NCI-H748 treated with DMSO at 0.1 percent for 48 hours (cell line): ENCODE data around the gene ELL.
"Not testable (repeated sequence)": the region's sequence is repeated elsewhere in the genome, so short reads cannot be mapped to it uniquely, and the experiment has no call there.

Experiments used
- DNase-seq: peaks from one replicate; lab custom pipeline; 2025; lab: John Stamatoyannopoulos, UW

Gene ELL

DNA sequence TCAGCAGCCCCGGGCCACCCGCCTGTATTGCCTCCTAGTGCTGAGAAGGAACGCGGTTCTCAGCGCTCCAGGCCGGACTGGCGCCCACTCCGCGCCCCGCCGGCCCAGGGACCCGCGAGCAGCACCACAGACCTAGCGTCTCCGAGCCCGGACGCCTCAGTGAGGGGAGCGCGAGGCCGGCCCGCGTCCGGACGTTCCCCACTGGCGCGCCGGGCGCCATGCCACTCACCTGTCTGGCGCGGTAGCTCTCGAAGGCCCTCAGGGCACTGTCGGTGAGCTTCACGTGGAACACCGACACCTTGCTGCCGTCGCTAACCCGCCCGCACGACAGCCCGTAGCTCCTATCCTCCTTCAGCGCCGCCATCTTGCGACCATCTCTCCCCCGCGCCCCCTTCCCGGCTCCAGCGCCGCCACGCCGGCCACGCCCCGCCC lies at the start of gene ELL:
ELL (minus strand) TSS at position 379 of the 432 bp plus-strand sequence; CDS start at position 364, 15 bp downstream.
- DNase-seq = no peak

DNA sequence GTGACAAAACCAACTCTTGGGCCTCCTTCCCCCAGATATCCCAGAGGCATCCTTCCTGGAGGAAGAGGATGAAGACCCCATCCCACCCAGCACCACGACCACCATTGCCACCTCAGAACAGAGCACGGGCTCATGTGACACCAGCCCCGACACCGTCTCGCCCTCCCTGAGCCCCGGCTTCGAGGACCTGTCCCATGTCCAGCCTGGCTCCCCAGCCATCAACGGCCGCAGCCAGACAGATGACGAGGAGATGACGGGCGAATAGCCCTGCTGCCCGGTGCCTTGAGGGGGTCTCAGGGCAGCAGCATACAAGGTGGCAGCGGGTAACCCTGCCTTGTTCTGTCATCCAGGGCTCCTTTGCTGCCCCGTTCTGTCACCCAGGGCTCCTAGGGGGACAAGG lies 46.5 kb upstream of the ELL start:
- no peak for DNase-seq

DNA sequence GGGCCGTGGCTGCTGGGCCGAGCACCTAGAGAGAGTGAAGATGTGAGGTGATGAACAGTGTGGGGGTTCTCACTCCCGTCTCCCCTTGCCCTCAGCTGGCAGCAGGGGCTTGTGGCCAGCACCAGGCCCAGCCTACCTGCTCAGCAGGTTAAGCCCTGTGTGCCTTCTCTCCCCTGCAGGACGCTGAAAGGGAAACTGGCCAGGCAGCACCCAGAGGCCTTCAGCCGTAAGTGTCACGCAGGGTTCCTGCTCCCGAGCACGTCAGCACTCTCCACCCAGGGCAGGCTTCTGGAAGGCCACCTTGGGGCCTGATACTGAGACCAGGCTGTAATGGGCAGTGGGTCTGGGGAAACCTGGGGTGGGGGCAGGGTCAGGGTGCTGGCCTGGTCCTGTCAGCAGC lies 45.1 kb upstream of the ELL start:
- DNase-seq = no peak

DNA sequence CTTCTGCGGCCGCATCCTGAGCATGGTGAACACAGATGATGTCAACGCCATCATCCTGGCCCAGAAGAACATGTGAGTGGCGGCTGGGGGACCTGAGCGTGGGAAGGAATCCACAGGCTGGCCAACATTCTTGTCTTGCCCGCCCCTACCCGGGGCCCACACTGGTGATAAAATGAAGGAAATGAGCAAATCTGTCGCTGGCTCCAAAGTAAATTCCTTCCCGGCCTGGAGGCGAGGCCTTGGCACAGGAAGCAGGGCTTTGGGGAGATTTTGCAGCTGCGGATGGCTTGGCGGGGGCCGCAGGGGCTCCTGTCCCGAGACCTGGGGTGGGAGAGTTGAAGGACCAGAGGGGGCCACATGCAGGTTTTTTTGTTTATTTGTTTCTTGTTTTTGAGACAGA lies 40.2 kb upstream of the ELL start:
- no peak for DNase-seq

DNA sequence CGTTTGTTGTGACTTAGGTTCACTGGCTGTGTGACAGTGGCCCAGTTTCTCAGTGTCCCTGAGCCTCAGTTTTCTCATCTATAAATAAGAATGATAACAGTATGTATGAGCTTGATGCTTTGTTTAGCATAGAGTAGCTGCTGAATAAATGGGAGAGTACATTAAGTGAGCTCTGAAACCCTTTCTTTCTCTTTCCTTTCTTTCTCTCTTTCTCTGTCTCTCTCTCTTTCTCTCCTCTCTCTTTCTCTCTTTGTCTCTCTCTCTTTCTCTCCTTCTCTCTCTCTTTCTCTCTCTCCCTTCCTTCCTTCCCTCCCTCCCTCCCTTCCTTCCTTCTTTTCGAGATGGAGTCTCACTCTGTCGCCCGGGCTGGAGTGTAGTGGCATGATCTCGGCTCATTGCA lies 37.8 kb upstream of the ELL start:
- no peak for DNase-seq

DNA sequence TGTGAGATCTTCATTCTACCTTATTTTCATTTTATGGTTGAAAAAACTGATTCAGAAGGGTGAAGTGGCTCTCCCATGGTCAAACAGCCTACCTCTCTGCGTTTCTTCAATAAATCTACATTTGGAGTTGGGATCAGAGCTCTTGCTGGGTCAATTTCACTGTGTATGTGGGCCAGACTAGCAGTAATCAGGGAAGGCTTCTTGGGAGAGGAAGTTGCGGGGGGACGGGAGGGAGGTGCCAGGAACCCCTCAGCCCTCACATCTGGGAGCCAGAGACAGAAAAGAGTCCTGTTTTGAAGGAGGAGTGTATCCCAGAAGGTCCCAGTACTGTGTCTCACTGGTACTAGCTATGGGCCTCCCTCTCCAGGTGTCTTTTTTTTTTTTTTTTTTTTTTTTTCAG lies 36.7 kb upstream of the ELL start:
- DNase-seq = no peak

DNA sequence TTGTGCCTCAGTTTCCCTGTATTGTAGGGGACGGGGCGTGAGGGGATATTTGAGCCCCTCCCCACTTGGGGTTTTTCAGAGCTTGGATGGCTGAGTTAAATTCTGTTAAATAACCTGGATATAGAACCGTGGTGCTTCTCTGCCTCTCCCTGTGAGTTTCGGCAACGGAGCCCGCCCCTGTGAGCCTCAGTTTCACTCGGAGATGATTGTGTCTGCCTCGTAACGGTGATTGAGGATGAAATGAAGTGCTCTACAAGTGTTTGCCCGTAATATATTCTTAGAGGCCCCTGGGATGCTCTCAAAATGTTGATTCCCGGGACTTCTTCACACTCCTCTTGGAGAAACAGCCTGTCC lies 36.3 kb upstream of the ELL start:
- no peak for DNase-seq

DNA sequence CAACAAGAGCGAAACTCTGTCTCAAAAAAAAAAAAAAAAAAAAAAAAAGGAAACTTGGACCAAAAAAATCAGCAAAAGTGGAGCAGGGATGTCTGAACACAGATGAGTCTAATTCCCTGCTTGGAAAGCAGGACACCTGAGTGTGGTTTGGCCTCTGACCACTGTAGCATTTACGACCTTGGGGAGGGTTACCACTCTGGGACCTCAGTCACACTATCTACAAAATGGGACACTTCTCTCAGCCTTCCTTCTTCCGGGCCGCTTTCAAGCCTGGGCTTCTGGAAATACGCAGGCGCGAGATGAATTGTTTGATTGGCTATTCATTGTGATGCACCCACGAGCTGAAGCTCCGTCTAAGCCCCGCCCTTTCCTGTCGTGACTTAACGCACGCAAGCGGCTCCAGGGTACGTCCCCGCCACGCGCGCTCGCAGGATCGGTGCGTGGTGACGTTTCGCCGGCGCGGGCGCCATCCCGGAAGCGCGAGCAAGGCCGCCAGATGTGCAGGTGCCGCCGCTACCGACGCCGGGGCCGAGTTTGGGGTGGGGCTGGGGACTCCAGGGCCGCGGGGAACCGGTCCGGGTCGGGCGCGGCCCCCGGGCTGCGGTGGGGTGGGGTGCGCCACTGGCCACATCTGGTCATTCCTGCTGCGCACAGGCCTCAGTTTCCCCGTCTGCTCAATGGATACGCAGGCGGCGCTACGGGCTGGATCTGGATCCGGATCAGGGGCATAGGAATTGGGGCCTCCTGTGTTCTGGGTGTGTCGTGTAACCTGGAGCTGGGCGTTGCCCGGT lies 35.7 kb upstream of the ELL start, which contains the start of gene KXD1:
KXD1 (plus strand) TSS at position 460 of the 791 bp plus-strand sequence. CDS start 4,187 bp downstream, outside the sequence.
- peak; percentile 79 for DNase-seq

DNA sequence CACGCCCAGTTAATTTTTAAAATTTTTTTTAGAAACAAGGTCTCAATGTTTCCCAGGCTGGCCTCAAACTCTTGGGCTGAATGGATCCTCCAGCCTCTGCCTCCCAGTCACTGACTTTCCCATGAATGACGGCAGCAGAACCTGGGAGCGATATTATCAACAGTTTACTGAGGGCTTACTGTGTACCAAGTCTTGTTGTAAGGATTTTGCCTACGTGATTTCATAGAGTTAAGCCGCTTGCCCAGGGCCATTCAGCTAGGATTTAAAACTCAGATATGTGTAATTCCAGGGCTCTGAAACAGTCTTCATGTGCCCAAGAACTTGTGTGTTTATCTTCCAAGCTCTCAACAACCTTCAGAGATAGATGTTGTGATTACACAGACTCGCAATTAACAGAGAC lies 29.8 kb upstream of the ELL start:
- DNase-seq = no peak

DNA sequence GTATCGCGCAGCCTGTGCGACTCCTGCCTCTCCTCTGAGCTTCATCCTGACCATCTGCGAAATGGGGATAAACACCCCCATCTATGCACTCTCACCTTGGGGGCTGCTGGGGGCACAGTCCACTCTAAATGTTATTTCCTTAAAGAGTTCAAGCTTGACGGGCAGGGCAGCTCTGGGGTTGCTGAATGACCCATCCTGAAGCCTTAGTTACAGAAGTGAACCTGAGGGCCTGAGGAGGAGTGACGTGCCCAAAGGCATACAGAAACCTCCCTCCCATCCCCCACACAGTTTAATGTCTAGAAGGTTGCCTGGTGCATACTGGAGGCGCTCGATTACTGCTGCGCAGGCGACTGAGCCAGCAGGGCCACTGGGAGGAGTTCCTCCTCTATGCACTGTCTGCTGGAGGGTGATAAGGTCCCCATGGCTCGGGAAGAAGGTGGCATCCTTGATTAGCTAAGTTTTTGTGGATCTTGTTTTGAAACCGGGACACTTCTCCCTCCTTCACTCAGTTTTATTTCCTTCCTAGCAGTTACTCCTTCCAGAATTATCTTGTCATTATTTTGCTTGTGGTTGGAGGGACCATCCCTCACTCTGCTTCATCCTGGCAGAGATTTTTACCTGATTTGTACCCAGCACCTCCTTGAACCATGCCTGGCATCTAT lies 22.1 kb upstream of the ELL start:
- DNase-seq = peak; percentile 10

DNA sequence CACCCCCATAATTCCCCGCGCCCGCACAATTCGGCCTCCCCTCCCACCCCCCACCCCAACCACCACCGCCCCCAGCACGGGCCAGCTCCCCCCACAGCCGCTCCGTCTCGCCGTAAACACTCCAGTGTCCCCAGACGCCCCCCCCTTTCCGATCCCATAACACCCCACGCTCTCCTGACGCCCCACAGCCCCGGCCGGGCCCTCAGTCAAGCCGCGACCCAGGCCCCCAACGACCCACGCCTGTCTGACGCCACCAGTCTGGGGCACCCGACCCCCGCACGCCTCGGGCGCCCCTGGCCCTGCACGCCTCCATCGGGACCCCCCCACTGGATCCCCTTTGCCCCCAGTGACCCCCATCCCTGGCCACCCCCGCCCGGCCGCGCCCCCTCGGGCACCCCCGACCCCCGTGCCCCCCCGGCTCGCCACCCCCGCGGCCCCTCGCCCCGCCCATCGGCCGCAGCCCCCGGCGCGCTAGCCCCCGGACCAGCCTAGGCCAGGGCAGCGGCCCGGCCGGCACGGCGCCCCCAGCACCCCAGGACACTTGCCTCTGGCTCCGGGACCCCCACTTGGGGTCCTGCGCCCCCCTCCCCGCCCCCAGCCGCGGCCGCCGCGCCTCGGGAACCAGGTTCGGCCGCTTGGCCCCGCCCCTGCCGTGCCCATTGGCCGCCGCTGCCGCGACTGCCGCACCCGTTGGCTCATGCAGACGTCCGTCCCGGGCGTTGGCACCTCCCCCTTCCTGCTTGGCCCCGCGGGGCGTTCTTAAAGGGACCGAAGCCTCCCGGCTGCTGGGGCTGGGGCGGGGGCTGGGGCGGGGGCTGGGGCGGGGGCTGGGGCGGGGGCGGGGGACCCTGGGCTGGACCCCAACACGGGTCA lies 21.3 kb upstream of the ELL start, which contains the start of gene FKBP8:
FKBP8 (minus strand) TSS at position 633 of the 873 bp plus-strand sequence. CDS start 1,603 bp downstream, outside the sequence.
- DNase-seq = peak; percentile 49

DNA sequence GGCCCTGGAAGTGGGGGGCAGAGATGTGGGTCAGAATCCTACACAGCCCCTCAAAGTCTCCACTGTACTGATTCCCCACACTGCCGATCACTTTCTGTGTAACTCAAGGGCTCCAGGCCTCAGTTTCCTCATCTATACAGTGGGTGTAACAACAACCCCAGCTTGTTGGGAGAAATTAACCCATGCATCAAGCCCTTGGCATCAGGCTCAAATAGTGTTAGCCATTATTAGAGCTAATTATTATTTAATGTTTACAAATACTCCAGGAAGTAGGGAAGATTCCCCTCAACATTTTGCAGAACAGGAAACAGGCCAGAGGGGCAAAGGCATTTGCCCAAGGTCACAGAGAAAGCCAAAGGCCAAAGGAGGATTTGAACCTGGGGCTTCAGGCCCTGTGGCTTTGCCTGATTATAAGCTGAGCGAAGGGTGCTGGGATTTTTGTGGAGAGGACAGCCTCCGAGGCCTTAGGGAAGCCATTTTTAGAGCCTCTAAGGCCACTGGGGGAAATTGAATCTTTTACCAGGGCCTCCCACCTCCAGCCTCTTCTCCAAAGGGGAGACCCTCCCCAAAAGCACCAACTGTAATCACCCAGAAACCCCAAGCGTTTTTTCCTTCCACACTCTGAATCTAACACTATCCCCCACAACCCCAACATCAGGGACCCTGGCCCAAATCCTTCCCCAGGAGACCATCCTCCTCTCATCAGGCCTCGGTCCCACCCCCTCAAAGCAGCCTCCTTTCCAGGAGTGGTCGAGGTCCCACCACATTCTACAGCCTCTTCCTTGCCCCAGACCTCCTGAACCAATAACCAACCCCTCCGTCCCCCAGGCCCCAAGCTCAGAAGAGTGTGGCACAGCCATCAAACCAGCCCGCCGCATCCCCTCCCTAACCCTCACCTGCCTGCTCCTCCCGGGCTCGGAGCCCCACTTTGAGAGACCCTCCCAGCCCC lies 20.4 kb upstream of the ELL start:
- no peak for DNase-seq

DNA sequence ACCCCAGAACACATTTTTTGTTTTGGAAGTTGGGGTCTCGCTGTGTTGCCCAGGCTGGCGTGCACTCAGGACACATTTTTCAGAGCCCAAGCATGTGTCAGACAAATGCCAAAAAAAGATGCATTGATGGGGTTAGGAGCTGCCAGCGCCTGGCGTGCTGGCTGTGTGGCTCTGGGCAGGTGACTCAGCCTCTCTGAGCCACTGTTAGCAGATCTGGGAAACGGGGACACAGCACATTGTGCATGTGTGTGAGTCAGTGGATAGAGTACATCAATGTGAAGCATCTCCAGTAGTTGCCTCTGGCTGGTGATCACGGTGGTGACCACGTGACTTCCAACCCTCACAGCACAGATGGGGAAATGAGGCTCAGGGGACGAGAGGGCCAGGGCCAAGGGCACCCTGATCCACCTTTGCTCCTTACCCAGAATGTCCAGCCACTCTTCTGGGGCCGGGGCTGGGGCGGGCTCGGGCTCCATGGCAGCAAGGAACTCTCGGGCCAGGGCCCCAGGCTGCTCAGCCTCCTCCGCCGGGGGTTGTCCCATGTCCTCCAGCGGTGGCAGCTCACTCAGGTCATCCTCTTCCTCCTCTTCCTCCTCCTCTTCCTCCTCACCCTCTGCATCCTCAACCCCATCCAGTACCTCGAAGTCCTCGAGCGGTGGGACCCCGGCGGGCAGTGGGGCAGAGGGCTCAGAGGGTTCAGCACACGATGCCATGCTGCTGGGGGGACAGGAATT lies 19.6 kb upstream of the ELL start:
- DNase-seq = no peak

DNA sequence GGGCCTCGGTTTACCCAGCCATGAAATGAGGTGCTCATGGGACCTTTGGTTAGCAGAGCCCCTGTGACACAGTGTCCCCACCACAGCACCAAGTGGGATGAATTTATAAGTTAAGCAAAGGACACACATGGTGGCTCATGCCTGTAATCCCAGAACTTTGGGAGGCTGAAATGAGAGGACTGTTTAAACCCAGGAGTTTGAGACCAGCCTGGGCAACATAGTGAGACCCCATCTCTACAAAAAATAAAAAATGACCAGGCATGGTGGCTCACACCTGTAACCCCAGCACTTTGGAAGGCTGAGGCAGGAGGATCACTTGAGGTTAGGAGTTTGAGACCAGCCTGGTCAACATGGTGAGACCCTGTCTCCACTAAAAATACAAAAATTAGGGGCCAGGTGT lies 18.3 kb upstream of the ELL start:
- not testable (repeated sequence) for DNase-seq

DNA sequence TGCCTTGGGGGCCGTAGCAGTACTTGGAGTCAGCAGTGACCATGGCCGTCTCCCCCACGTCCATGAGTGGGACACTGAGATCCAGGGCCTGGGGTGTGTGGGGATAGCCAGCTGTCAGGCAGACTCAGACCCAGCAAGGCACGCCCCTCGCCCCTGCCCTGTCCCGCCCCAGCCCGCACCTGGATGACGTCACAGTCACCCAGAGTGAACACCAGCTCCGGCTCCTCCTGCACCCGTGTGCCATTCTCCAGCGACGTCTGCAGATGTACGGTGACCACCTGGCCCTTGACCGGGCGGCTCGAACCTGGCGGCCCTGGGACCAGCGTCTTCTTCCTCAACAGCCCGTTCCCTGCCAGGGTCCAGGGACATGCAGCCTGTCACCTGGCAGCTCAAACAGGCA lies 17.5 kb upstream of the ELL start:
- DNase-seq = no peak

DNA sequence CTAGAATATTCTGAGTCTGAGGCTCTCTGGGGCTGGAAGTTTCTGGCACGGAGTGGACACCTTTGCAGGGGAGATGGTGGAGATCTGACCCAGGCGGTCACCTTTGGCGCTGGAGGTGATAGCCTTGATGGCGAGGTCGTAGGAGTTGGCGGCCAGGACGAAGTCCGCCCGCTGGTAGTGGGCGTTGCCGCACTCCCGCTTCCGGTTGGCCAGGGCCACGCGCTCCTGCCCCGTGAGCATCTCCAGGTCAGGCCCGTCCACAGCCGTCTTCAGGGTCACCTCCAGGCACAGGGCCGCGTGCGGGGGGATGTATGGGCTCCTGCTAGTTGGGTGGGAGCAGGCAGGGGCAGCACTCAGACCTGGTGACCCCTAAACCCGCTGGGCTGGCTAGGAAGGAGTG lies 16.2 kb upstream of the ELL start:
- no peak for DNase-seq

DNA sequence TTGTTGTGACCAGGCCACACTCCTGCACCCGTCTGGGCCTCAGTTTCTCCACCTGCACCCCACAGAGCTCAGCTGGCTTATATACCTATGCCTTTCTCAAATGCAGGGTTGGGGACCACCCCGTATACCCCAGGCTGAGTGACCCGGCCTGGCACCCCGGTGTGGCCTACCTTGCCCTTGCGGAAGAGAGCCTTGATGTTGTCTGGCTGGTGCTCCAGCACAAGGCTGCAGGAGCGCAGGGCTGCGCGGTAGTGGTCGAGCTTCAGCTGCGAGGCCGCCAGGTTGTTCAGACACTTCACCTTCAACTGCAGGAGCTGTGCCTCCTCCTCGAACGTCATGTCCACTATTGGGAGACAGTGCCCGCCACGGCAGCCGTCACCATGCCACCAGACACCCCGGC lies 15.6 kb upstream of the ELL start:
- DNase-seq = no peak

DNA sequence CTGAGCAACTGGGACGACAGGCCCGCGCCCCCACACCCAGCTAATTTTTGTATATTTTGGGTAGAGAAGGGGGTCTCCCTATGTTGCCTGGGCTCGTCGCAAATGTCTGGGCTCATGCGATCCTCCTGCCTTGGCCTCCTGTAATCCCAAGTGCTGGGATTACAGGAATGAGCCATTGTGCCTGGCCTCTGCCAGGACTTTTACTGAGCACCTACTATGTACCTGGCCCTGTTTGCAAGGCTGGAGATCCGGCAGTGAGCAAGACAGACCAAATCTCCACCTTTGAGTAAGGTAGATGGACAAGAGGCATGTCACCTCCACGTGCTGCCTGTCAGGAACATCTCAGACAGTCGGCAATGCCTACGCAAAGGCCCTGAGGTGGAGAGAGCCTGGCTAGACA lies 14.6 kb upstream of the ELL start:
- DNase-seq = no peak

DNA sequence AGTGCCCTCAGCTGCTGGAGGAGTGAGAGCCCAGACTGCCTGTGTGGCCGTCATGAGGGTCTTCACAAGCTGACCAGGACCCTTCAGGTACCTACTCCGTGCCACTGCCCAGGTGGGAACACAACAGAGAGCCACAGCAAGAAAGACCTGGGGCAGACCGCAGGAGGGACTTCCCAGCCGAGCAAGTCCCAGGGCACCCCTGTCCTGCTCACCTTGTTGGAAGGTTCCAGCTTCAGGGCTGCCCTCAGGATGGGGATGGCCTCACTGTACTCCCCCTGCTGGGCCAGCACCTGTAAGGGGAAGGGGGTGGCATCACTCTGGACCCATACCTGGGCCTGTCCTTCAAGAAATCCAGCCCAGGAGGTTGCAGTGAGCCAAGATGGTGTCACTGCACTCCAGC lies 11.2 kb upstream of the ELL start:
- DNase-seq = no peak

DNA sequence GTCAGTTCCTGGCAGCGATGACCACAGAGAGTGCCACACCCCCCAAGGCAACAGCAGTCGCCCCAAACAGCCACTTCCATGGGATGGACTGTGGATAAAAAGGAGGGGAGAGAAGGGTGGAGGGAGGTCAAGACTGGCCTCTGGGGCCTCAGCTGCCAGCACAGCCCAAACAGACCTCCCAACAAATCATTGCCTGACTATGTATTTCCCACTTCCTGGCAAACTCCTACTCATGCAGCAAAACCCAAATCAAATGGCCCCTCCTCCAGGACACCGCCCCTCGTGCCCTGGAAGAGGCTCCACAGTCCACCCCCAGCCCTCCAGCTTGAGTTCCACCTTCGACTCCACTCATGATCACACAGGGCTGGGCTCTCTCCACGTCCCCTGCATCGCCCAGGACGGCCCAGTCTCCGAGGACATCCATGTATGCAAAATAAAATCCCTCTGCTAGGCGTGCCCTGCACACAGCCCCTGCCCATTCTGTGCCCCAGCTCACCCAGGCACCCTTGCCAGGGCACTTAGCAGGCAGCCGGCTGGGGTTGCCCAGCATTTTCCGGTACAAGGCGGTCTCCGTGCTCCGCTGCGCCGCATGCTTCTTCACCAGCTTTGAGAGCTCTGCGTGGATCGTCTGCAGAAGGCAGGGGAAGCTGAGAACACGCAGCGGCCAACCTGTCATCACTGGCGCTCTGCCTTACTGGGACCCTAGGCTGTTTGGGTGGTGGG lies 10.5 kb upstream of the ELL start:
- no peak for DNase-seq
